Measurements from ENCODE around the gene TNIK.

GRCh38 chr3:171261487-171261886, 198.7 kb downstream of the TNIK start:
- no peak for TF ChIP-seq CTCF (conservative IDR thresholded peaks at IDR 0.05; ENCODE audit: low read depth, low read length)
- TF ChIP-seq MAZ (IDR thresholded peaks at IDR 0.05; ENCODE audit: borderline replicate concordance, low read depth, low read length) = no peak
- TF ChIP-seq POLR2A (IDR thresholded peaks at IDR 0.05; ENCODE audit: low read depth, low read length) = no peak

All from IMR-90 (cell line).